Smooth muscle cell (in vitro differentiated cells): Measurements from ENCODE around the gene LIN37. TPM values are rescaled to one million over a fixed set of nuclear protein-coding genes. Genes with fewer than 3 reads are reported as not detected.
A peak's percentile ranks its signal among the peaks of the same experiment; 100 is the strongest.

Source experiments
- DNase-seq: peaks from one replicate; lab custom pipeline; 2025; ENCODE audit not compliant: unreplicated experiment; lab: John Stamatoyannopoulos, UW
- H2AFZ ChIP-seq: fragments of 200-600 bp; sonication (generic); 2 replicates; pipeline ENCODE4 v1.6.0; 2016; ENCODE audit warnings: antibody characterized with exemption, low read depth, mild to moderate bottlenecking
- H3F3A ChIP-seq: fragments of 200-600 bp; sonication (generic); 2 replicates; pipeline ENCODE4 v1.6.0; 2017; ENCODE audit warnings: antibody characterized with exemption, low read depth
- H3K27ac ChIP-seq: fragments of 200-600 bp; sonication (generic); 2 replicates; pipeline ENCODE4 v1.5.1; 2016; ENCODE audit warnings: low read depth, mild to moderate bottlenecking
- H3K27me3 ChIP-seq: fragments of 200-600 bp; sonication (generic); 2 replicates; pipeline ENCODE4 v1.6.1; 2016; ENCODE audit warnings: low read depth, mild to moderate bottlenecking
- H3K36me3 ChIP-seq: fragments of 200-600 bp; sonication (generic); 2 replicates; pipeline ENCODE4 v1.5.1; 2016; ENCODE audit warnings: low read depth
- H3K4me1 ChIP-seq: fragments of 200-600 bp; sonication (generic); 2 replicates; pipeline ENCODE4 v1.5.1; 2016; ENCODE audit warnings: low read depth
- H3K4me2 ChIP-seq: fragments of 200-600 bp; sonication (generic); 2 replicates; pipeline ENCODE4 v1.6.0; 2016; ENCODE audit warnings: mild to moderate bottlenecking
- H3K4me3 ChIP-seq: fragments of 200-600 bp; sonication (generic); 2 replicates; pipeline ENCODE4 v1.5.1; 2016; ENCODE audit warnings: mild to moderate bottlenecking
- H3K79me2 ChIP-seq: fragments of 200-600 bp; sonication (generic); 2 replicates; pipeline ENCODE4 v1.6.0; 2016; ENCODE audit warnings: low read depth, mild to moderate bottlenecking
- H3K9ac ChIP-seq: fragments of 200-600 bp; sonication (generic); 2 replicates; pipeline ENCODE4 v1.6.0; 2016; ENCODE audit warnings: low read depth
- H3K9me3 ChIP-seq: fragments of 200-600 bp; sonication (generic); replicated peaks from 2 replicates; pipeline ENCODE4 v1.5.1; 2016; ENCODE audit warnings: low read depth
- H4K20me1 ChIP-seq: fragments of 200-600 bp; sonication (generic); 2 replicates; pipeline ENCODE4 v1.6.0; 2016; ENCODE audit warnings: low read depth
- CTCF ChIP-seq: fragments of 200-600 bp; sonication (generic); IDR thresholded peaks from 2 replicates; pipeline ENCODE4 v1.5.1; 2017; ENCODE audit warnings: borderline replicate concordance, mild to moderate bottlenecking, antibody characterized with exemption; ENCODE audit not compliant: insufficient read depth, poor library complexity, severe bottlenecking
- WGBS: methylation state at CpG from one replicate; pipeline ENCODE4 v1.1.7; 2016; ENCODE audit warnings: low lambda C conversion rate; 5-methylcytosine and 5-hydroxymethylcytosine counted together
- polyA plus RNA-seq: library from polyadenylated mRNA; unstranded; fragments of >200 nt; fragmentation: Nextera tagmentation; extraction: Ambion mirVana; gene quantifications from 2 replicates; pipeline ENCODE4 v1.2.1, GENCODE V29; 2016
- total RNA-seq: library from RNA; depleted of rRNA; stranded (reverse); fragments of >200 nt; gene quantifications from 2 replicates; pipeline ENCODE4 v1.2.3, GENCODE V29; 2014

The LIN37 gene
- total and polyA plus RNA-seq, 2 experiments from 2014 or later, result 16.4 to 17.8 TPM

GRCh38 chr19:35736913-35737886, 11.2 kb upstream of the LIN37 start:
- no peaks in the 10 kb centered on the region for H3K79me2 ChIP-seq
- no peaks in the 10 kb centered on the region for H3K27me3 ChIP-seq
- no peak overlapping the region for H3K9ac ChIP-seq
- peak; percentile 12 for TF ChIP-seq CTCF
- peaks cover 5% of the 10 kb centered on the region for H3K4me1 ChIP-seq
- no peaks in the 10 kb centered on the region for H3K9me3 ChIP-seq
- WGBS, result 96% methylated on average over 22 of the region's 22 CpGs
- H2AFZ ChIP-seq, result no peak overlapping the region
- no peaks in the 10 kb centered on the region for H3K36me3 ChIP-seq
- no peak for DNase-seq
- no peak overlapping the region for H3K27ac ChIP-seq
- no peak overlapping the region for H3K4me3 ChIP-seq
- no peak overlapping the region for H3K4me2 ChIP-seq
- peaks cover 5% of the 10 kb centered on the region for H4K20me1 ChIP-seq
- H3F3A ChIP-seq, result no peaks in the 10 kb centered on the region

- Histone ChIP-seq H3K4me1 (peaks cover 5% of the 10 kb centered on the region), H3K4me2 (no peak overlapping the region), H3K27me3 (no peaks in the 10 kb centered on the region), H4K20me1 (no peaks in the 10 kb centered on the region), H2AFZ (no peak overlapping the region), H3K4me3 (no peak overlapping the region), H3K9me3 (no peaks in the 10 kb centered on the region), H3K79me2 (no peaks in the 10 kb centered on the region), H3F3A (no peaks in the 10 kb centered on the region), H3K27ac (no peak overlapping the region), H3K36me3 (no peaks in the 10 kb centered on the region), H3K9ac (no peak overlapping the region)
- 97% methylated on average over 37 of the region's 37 CpGs for WGBS
- no peak for TF ChIP-seq CTCF
- no peak for DNase-seq
Observed at GRCh38 chr19:35738021-35738886, 10.1 kb upstream of the LIN37 start.

- Histone ChIP-seq H4K20me1 (no peaks in the 10 kb centered on the region), H3K4me3 (no peak overlapping the region), H2AFZ (no peak overlapping the region), H3K79me2 (no peaks in the 10 kb centered on the region), H3K27me3 (no peaks in the 10 kb centered on the region), H3K27ac (no peak overlapping the region), H3F3A (no peaks in the 10 kb centered on the region), H3K9ac (no peak overlapping the region), H3K4me1 (peaks cover 5% of the 10 kb centered on the region), H3K4me2 (no peak overlapping the region), H3K9me3 (no peaks in the 10 kb centered on the region), H3K36me3 (no peaks in the 10 kb centered on the region)
- no peak for TF ChIP-seq CTCF
- no peak for DNase-seq
- 98% methylated on average over 2 of the region's 2 CpGs for WGBS
Observed at GRCh38 chr19:35738887-35739229, 9.5 kb upstream of the LIN37 start.
